Measurements from ENCODE around the gene POMT1.

GRCh38 chr9:131528886-131529505 is 26.3 kb downstream of the POMT1 start:
- TF ChIP-seq CTCF (conservative IDR thresholded peaks at IDR 0.05; ENCODE audit: low read depth, low read length) (no peak), EZH2 (IDR thresholded peaks at IDR 0.05; ENCODE audit: borderline replicate concordance, low read depth, low read length, poor library complexity, severe bottlenecking) (no peak)

Data from A673 (cell line).